ENCODE results near the gene ARFGAP1. TPM values are rescaled to one million over a fixed set of nuclear protein-coding genes. Genes with fewer than 3 reads are reported as not detected.

The ARFGAP1 gene
- total and polyA plus RNA-seq, 2 of the 8 experiments (the other 6 are each of a cell fraction or from before 2014, with no cell fraction given): 93.7 to 100 TPM

DNA sequence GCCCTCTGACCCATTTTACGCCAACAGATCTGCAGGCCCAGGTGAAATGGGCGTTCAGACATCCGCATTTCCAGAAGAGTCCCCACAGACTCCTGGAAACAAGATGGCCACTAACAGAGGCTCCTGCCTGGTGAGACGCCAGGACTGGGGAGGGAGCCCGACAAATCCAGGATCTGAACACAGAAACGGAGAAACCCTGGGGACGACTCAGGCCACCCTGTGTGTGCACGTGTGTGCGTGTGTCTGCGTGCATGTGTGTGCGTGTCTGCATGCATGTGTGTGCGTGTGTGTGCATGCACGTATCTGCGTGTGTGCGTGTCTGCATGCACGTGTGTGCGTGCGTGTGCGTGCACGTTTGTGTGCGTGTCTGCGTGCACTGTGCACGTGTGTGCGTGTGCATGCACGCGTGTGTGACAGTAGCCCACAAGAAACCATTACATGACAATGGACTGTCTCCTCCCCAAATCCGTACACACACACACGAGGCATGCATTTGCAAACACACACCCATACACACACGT is 63.7 kb downstream of the ARFGAP1 start (continued):
- TF ChIP-seq EP300 (IDR thresholded peaks at IDR 0.05; ENCODE audit: borderline replicate concordance in 1 of 2, low read depth in 2 of 2, low read length in 2 of 2): no peak
- TF ChIP-seq CHD1 (IDR thresholded peaks at IDR 0.05; ENCODE audit: low read depth, low read length): no peak
- no peak for TF ChIP-seq POLR2AphosphoS5 (IDR thresholded peaks at IDR 0.05; ENCODE audit: low read depth, low read length)
- TF ChIP-seq TBP (IDR thresholded peaks at IDR 0.05; ENCODE audit: low read depth, low read length): no peak
- TF ChIP-seq SUZ12 (IDR thresholded peaks at IDR 0.05; ENCODE audit: low read length): no peak
- TF ChIP-seq PHF8 (conservative IDR thresholded peaks at IDR 0.05; ENCODE audit: low read depth, low read length): no peak
- no peak for TF ChIP-seq NRF1 (IDR thresholded peaks at IDR 0.05; ENCODE audit: low read depth, low read length)
- TF ChIP-seq CTBP2 (IDR thresholded peaks at IDR 0.05; ENCODE audit: borderline replicate concordance, insufficient read depth, insufficient read length, low read length): no peak
- TF ChIP-seq RAD21 (IDR thresholded peaks at IDR 0.05 in 1 of 2, conservative IDR thresholded peaks at IDR 0.05 in 1 of 2; ENCODE audit: low read depth in 2 of 2, low read length in 2 of 2): no peak
